ENCODE results near the gene PDZK1.
"Not testable (repeated sequence)": the region's sequence is repeated elsewhere in the genome, so short reads cannot be mapped to it uniquely, and the experiment has no call there.

PDZK1 gene

GRCh38 chr1:145690587-145691558, 16.3 kb downstream of the PDZK1 start:
- H3K4me3 ChIP-seq (ENCODE audit: low read depth, low read length): no peak overlapping the region
- ChIA-PET CTCF (interaction anchor here (1.4 to 2.6 kb wide), 2 partner anchors 9 to 30 kb away, joined by 5 to 18 read pairs; no protein-coding TSS in a partner anchor), POLR2A (no interaction called here)
- peak; percentile 62 for DNase-seq (ENCODE audit: low read depth, low spot score)
- no peak for TF ChIP-seq CTCF (IDR thresholded peaks at IDR 0.05; ENCODE audit: insufficient read depth, low read length, missing control alignments)

GRCh38 chr1:145689922-145690321, 17.2 kb downstream of the PDZK1 start:
- POLR2A ChIA-PET: no interaction called here

GRCh38 chr1:145688924-145689323, 18.2 kb downstream of the PDZK1 start:
- CTCF ChIA-PET: interaction anchor here (0.6 kb wide), 1 partner anchor 49 kb away, joined by 3 read pairs; no protein-coding TSS in a partner anchor
- H3K4me3 ChIP-seq (ENCODE audit: low read depth, low read length): no peak overlapping the region
- TF ChIP-seq CTCF (IDR thresholded peaks at IDR 0.05; ENCODE audit: insufficient read depth, low read length, missing control alignments): no peak
- DNase-seq (ENCODE audit: low read depth, low spot score): no peak
- POLR2A ChIA-PET: no interaction called here

More at GRCh38 chr1:145689922-145690321, 17.2 kb downstream of the PDZK1 start:
- H3K4me3 ChIP-seq (ENCODE audit: low read depth, low read length): no peak overlapping the region
- DNase-seq (ENCODE audit: low read depth, low spot score): no peak
- TF ChIP-seq CTCF (IDR thresholded peaks at IDR 0.05; ENCODE audit: insufficient read depth, low read length, missing control alignments): no peak
- CTCF ChIA-PET: no interaction called here

- H3K4me3 ChIP-seq (ENCODE audit: low read depth, low read length): no peak overlapping the region
- ChIA-PET POLR2A (no interaction called here), CTCF (interaction anchor here (0.6 kb wide), 1 partner anchor 49 kb away, joined by 3 read pairs; no protein-coding TSS in a partner anchor)
- no peak for TF ChIP-seq CTCF (IDR thresholded peaks at IDR 0.05; ENCODE audit: insufficient read depth, low read length, missing control alignments)
- DNase-seq (ENCODE audit: low read depth, low spot score): no peak
Observed at GRCh38 chr1:145688328-145688727, 18.8 kb downstream of the PDZK1 start.

GRCh38 chr1:145686078-145686477, 21.1 kb downstream of the PDZK1 start:
- POLR2A ChIA-PET; DNase-seq (ENCODE audit: low read depth, low spot score); H3K4me3 ChIP-seq (ENCODE audit: low read depth, low read length); CTCF ChIA-PET: not testable (repeated sequence)

- H3K4me3 ChIP-seq (ENCODE audit: low read depth, low read length); DNase-seq (ENCODE audit: low read depth, low spot score); POLR2A ChIA-PET; CTCF ChIA-PET: not testable (repeated sequence)
Observed at GRCh38 chr1:145684858-145685257, 22.3 kb downstream of the PDZK1 start.

- H3K4me3 ChIP-seq (ENCODE audit: low read depth, low read length); CTCF ChIA-PET; POLR2A ChIA-PET; DNase-seq (ENCODE audit: low read depth, low spot score): not testable (repeated sequence)
Observed at GRCh38 chr1:145673217-145673616, 34.0 kb downstream of the PDZK1 start.

GRCh38 chr1:145670995-145671745, 36.0 kb downstream of the PDZK1 start:
- POLR2A ChIA-PET; DNase-seq (ENCODE audit: low read depth, low spot score); CTCF ChIA-PET; H3K4me3 ChIP-seq (ENCODE audit: low read depth, low read length): not testable (repeated sequence)

GRCh38 chr1:145665015-145665414, 42.2 kb downstream of the PDZK1 start:
- CTCF ChIA-PET; H3K4me3 ChIP-seq (ENCODE audit: low read depth, low read length); POLR2A ChIA-PET; DNase-seq (ENCODE audit: low read depth, low spot score): not testable (repeated sequence)

GRCh38 chr1:145662502-145662901, 44.7 kb downstream of the PDZK1 start:
- POLR2A ChIA-PET; DNase-seq (ENCODE audit: low read depth, low spot score); H3K4me3 ChIP-seq (ENCODE audit: low read depth, low read length); CTCF ChIA-PET: not testable (repeated sequence)

- CTCF ChIA-PET; H3K4me3 ChIP-seq (ENCODE audit: low read depth, low read length); POLR2A ChIA-PET; DNase-seq (ENCODE audit: low read depth, low spot score): not testable (repeated sequence)
Observed at GRCh38 chr1:145656245-145656943, 50.8 kb downstream of the PDZK1 start.
